ENCODE data around the gene DNAL4. TPM values are rescaled to one million over a fixed set of nuclear protein-coding genes. Genes with fewer than 3 reads are reported as not detected.

Gene DNAL4
- total RNA-seq, 1 experiment from 2014 or later = 18.3 TPM

DNA sequence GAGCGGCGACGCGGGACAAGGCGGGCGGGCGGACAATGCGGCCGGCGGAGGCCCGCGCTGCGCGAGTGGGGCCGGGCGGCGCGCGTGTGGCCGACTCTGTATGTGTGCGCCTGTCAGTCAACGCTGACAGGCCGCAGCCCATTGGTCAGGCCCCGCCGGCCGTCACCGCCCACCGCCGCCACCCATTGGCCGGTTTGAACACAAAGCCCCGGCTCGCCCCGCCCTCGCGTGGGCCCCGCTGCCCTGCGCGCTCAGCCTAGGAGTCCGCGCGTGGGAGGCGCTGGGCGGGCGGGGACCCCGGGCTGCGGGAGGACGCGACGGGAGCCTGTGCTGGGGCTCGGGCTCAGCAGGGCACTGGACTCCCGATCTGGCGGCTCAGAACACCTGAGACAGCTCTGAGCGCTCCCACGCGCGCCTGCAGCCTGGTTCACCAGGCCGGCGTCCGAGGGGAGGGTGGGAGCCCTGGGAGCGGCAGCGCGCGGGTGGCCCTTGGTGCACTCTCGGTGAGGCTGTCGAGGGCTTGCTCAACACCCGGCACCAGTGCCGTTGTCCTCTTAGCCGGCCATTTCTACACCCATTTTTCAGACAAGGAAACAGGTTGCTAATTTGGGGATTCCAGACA is 37.9 kb downstream of the DNAL4 start, which contains the start of gene SUN2:
Gene SUN2, minus strand, starts transcription at position 88 of the 622 bp plus-strand sequence. CDS start 3,370 bp downstream, outside the sequence.
- POLR2A ChIA-PET = interaction anchor here (0.9 to 3.7 kb wide), 6 partner anchors 9 to 74 kb away, joined by 3 to 29 read pairs (median 8); partner anchors contain the start of genes GTPBP1 and TOMM22

GRCh38 chr22:38755155-38755910 is 38.6 kb downstream of the DNAL4 start:
- no peak for TF ChIP-seq CTCF (IDR thresholded peaks at IDR 0.05; ENCODE audit: unreplicated experiment)
- intact Hi-C loops (cut with micrococcal nuclease) = no loop called here
- H3K27me3 Mint-ChIP-seq (ENCODE audit: insufficient read depth, unreplicated experiment) = no peaks in the 10 kb centered on the region
- ChIA-PET CTCF (interaction anchor here (0.6 to 2.1 kb wide), 5 partner anchors 12 to 747 kb away, joined by 3 to 10 read pairs (median 3); no protein-coding TSS in a partner anchor), POLR2A (interaction anchor here (0.6 to 3.7 kb wide), 10 partner anchors 10 to 74 kb away, joined by 4 to 29 read pairs (median 6); partner anchors contain the start of genes GTPBP1 and TOMM22)
- peak; percentile 83 for DNase-seq (ENCODE audit: unreplicated experiment)
- H3K4me3 Mint-ChIP-seq (ENCODE audit: unreplicated experiment) = peak overlapping the region; percentile 81
- H3K36me3 Mint-ChIP-seq (ENCODE audit: insufficient read depth, unreplicated experiment) = peaks cover 28% of the 10 kb centered on the region
- no peaks in the 10 kb centered on the region for H3K9me3 Mint-ChIP-seq (ENCODE audit: unreplicated experiment)
- peak overlapping the region; percentile 82 for H3K27ac Mint-ChIP-seq (ENCODE audit: low read depth, unreplicated experiment)
- no TSS peak for BruUV-seq (replicated peaks)
- peaks cover 19% of the 10 kb centered on the region for H3K4me1 Mint-ChIP-seq (ENCODE audit: insufficient read depth, unreplicated experiment)

More for the DNA sequence above, 37.9 kb downstream of the DNAL4 start, which contains the start of gene SUN2:
- BruUV-seq (replicated peaks) = no TSS peak
- CTCF ChIA-PET = interaction anchor here (0.6 to 1.5 kb wide), 5 partner anchors 10 to 748 kb away, joined by 3 to 8 read pairs (median 3); no protein-coding TSS in a partner anchor
- peak; percentile 84 for DNase-seq (ENCODE audit: unreplicated experiment)
- Mint-ChIP-seq H3K27ac (ENCODE audit: low read depth, unreplicated experiment) (peak within 1 kb of the TSS; percentile 82), H3K9me3 (ENCODE audit: unreplicated experiment) (no peaks in the 10 kb centered on the region), H3K4me1 (ENCODE audit: insufficient read depth, unreplicated experiment) (peaks cover 19% of the 10 kb centered on the region), H3K36me3 (ENCODE audit: insufficient read depth, unreplicated experiment) (peaks cover 23% of the 10 kb centered on the region), H3K4me3 (ENCODE audit: unreplicated experiment) (peak within 1 kb of the TSS; percentile 81), H3K27me3 (ENCODE audit: insufficient read depth, unreplicated experiment) (no peaks in the 10 kb centered on the region)
- intact Hi-C loops (cut with micrococcal nuclease) = no loop called here
- TF ChIP-seq CTCF (IDR thresholded peaks at IDR 0.05; ENCODE audit: unreplicated experiment) = no peak

DNA sequence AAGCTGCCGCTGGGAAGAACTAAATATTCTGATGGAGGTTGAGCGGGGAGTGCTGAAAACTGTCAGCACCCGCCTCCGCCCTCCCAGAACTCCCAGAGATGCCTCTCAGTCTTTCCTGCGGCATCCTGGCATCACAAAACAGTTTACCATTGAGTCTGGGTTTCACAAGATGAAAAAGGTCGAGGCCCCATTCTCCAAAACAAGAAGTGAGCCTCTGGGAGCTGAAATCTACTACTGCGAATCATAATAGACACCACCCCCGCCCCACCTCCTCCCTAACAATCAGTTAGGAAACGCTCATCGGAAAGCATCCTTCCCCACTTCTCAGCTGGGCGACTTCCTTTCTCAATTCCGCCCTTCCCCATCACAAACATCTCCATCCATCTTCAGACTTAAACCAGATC is 39.2 kb downstream of the DNAL4 start:
- TF ChIP-seq CTCF (IDR thresholded peaks at IDR 0.05; ENCODE audit: unreplicated experiment) = no peak
- no peaks in the 10 kb centered on the region for H3K27me3 Mint-ChIP-seq (ENCODE audit: insufficient read depth, unreplicated experiment)
- CTCF ChIA-PET = interaction anchor here (1.0 to 2.1 kb wide), 2 partner anchors 13 to 22 kb away, joined by 3 to 10 read pairs; no protein-coding TSS in a partner anchor
- H3K36me3 Mint-ChIP-seq (ENCODE audit: insufficient read depth, unreplicated experiment) = peaks cover 33% of the 10 kb centered on the region
- POLR2A ChIA-PET = interaction anchor here (0.5 to 3.7 kb wide), 11 partner anchors 11 to 398 kb away, joined by 3 to 29 read pairs (median 6); partner anchors contain the start of genes CBX7, GTPBP1 and TOMM22
- peak; percentile 49 for DNase-seq (ENCODE audit: unreplicated experiment)
- peak overlapping the region; percentile 82 for H3K27ac Mint-ChIP-seq (ENCODE audit: low read depth, unreplicated experiment)
- intact Hi-C loops (cut with micrococcal nuclease) = no loop called here
- H3K9me3 Mint-ChIP-seq (ENCODE audit: unreplicated experiment) = no peaks in the 10 kb centered on the region
- peaks cover 19% of the 10 kb centered on the region for H3K4me1 Mint-ChIP-seq (ENCODE audit: insufficient read depth, unreplicated experiment)
- no TSS peak for BruUV-seq (replicated peaks)
- peak overlapping the region; percentile 81 for H3K4me3 Mint-ChIP-seq (ENCODE audit: unreplicated experiment)
